GM12891 (cell line): ENCODE results near the gene TMEM121.
"Not testable (repeated sequence)": the region's sequence is repeated elsewhere in the genome, so short reads cannot be mapped to it uniquely, and the experiment has no call there.

Source experiments
- DNase-seq: peaks from one replicate; pipeline ENCODE4 v3.0.0; 2011; ENCODE audit warnings: low spot score; ENCODE audit not compliant: insufficient read length
- FAIRE-seq: peaks from 2 replicates; lab custom pipeline; 2011; peaks lifted over from hg19 to GRCh38; lab: Jason Lieb, UNC
- PAX5 ChIP-seq: IDR thresholded peaks from 2 replicates; pipeline ENCODE4 v1.6.1; 2011; ENCODE audit warnings: low read length, moderate library complexity, mild to moderate bottlenecking; ENCODE audit not compliant: insufficient read depth, severe bottlenecking
- POLR2A ChIP-seq: IDR thresholded peaks from 2 replicates; pipeline ENCODE4 v1.6.1; 2011; ENCODE audit warnings: low read depth, low read length, control low read depth
- POLR2AphosphoS5 ChIP-seq: IDR thresholded peaks from 2 replicates; pipeline ENCODE4 v1.6.1; 2011; ENCODE audit warnings: low read depth, low read length, control low read depth
- POU2F2 ChIP-seq: IDR thresholded peaks from 2 replicates; pipeline ENCODE4 v1.6.1; 2011; ENCODE audit warnings: low read depth, mild to moderate bottlenecking, control low read depth, low read length, moderate library complexity
- SPI1 ChIP-seq: IDR thresholded peaks from 2 replicates; pipeline ENCODE4 v1.6.1; 2011; ENCODE audit warnings: low read depth, low read length, control low read depth
- TAF1 ChIP-seq: IDR thresholded peaks from 2 replicates; pipeline ENCODE4 v1.6.1; 2011; ENCODE audit warnings: low read depth, low read length, control low read depth

Gene TMEM121

DNA sequence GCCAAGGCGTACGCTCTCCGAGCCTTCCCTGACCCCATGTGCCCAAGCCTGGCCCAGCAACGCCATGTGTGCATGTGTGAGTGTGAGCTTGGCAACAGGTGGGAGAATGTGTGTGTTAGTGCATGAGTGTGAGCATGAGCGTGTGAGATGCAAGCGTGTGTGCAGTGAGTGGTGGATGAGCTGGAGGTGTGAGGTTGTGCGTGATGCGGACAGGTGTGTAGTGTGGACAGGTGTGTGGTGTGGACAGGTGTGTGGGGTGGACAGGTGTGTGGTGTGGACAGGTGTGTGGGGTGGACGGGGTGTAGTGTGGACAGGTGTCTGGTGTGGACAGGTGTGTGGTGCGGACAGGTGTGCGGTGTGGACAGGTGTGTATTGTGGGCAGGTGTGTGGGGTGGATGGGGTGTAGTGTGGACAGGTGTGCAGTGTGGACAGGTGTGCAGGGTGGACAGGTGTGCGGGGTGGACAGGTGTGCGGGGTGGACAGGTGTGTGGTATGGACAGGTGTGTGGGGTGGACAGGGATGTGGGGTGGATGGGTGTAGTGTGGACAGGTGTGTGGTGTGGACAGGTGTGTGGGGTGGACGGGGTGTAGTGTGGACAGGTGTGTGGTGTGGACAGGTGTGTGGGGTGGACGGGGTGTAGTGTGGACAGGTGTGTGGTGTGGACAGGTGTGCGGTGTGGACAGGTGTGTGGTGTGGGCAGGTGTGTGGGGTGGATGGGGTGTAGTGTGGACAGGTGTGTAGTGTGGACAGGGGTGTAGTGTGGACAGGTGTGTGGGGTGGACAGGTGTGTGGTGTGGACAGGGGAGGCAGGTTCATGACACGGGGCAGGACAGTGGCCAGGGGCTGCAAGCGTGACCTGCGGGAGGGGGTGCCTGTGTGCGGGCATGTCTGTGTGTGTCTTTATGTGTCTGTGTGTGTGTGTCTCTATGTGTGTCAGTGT lies 41.1 kb downstream of the TMEM121 start:
- FAIRE-seq = peak; percentile 9

GRCh38 chr14:105568140-105568843 lies 41.9 kb downstream of the TMEM121 start:
- DNase-seq = not testable (repeated sequence)
- peak; percentile 98 for FAIRE-seq

More for the DNA sequence above, 41.1 kb downstream of the TMEM121 start:
- DNase-seq = not testable (repeated sequence)
- 0 out of 2 replicates have a peak, but pooled peaks have one; percentile 23 for TF ChIP-seq POLR2A

DNA sequence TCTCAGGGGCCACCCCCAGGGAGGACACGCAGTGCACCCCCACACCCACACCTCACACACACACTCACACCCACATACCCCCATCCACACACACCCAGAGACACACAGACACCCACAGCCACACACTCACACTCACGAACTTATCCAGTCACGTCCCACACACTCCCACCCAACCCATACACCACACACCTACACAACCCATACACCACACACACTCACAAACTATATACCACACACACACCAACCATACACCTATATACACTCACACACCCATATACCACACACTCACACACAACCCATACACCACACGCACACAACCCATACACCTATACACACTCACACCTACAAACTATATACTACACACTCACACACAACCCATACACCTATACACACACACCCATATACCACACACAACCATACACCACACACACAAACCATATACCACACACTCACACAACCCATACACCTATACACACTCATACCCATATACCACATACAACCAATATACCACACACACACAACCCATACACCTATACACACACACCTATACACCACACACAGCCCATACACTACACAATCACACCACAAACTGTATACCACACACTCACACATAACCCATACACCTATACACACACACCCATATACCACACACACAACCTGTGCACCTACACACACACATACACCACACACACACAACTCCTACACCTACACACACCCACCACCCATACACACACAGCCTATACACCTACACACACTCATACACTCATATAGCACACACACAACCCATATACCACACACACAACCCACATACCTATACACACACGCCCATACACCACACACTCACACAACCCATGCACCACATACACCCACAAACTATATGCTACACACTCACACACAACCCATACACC lies 42.7 kb downstream of the TMEM121 start:
- no peak for TF ChIP-seq SPI1
- FAIRE-seq (peak; percentile 94), DNase-seq (no peak)

- TF ChIP-seq POU2F2 (no peak), TAF1 (no peak), POLR2A (no peak), POLR2AphosphoS5 (no peak), SPI1 (no peak), PAX5 (no peak)
- no peak for DNase-seq
- no peak for FAIRE-seq
Observed at GRCh38 chr14:105570482-105570881, 44.1 kb downstream of the TMEM121 start.

DNA sequence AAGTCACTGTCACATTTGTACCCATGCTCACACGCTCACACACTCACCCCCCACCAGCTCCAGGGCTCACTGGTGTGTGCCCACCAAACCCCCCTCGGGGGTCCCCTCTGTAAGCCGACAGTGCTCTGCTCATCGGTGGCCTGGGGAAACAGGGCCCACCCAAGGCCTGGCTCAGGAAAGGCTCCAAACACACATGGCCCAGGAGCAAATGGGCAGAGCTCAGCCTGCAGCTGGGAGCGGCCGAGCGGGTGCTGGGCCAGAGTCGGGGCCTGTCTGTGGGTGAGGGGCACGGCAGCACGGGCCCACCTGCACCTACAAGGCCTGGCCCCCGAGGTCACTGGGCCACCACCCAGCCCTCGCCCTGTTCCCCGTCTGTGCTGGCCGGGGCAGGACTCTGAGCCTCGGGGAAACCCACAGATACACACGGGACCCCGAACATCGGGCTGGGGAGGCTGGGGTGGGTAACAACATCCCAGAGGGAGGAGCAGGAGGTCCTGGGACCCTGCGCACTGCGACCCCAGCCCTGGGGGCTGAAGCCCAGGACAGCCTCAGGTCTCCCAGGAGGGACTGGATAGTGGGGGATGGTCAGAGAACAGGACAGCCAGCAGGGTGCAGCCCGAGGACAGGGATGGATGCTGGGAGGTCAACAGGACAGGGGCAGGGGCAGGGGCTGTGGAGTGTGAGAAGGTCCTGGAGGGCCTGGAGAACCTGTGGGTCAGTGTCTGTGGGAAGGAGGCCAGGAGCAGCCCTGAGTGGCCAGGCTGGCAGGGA lies 45.0 kb downstream of the TMEM121 start:
- not testable (repeated sequence) for DNase-seq, FAIRE-seq

GRCh38 chr14:105572063-105572462 lies 45.7 kb downstream of the TMEM121 start:
- DNase-seq, FAIRE-seq: not testable (repeated sequence)

DNA sequence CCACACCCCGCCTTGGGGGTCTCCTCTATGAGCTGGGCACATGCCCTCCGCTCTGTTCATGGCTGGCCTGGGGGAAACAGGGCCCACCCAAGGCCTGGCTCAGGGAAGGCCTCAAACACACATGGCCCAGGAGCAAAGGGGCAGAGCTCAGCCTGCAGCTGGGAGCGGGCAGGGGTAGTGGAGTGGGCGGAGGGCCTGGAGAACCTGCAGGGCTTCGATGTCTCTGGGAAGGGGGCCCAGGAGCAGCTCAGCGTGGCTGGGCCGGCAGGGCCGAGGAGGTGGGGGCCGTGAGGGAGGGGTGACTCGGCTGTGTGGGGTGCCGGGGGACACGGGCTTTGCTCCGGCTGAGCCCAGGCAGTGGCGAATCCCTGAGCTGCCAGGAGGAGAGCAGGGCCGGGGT lies 47.5 kb downstream of the TMEM121 start:
- DNase-seq, FAIRE-seq: not testable (repeated sequence)

DNA sequence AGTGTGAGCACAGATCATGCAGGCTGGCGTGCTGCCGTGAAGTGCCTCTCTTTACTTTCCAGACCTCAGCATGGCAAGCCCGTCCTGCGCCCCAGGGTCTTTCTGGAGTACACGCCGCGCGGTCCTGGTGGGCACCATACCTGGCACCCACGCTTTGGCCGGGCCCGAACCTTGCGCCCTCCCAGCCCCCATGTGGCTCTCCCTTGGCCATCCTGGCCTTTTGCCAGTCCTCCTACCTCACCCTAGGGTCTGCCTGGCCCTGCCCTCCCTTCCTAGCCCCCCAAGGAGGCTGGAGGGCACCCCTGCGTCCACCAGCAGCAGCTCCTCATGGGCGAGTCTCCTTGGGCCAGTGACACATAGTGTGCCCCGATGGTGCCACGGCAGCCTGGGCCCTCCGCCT lies 48.0 kb downstream of the TMEM121 start:
- DNase-seq, FAIRE-seq: not testable (repeated sequence)

DNA sequence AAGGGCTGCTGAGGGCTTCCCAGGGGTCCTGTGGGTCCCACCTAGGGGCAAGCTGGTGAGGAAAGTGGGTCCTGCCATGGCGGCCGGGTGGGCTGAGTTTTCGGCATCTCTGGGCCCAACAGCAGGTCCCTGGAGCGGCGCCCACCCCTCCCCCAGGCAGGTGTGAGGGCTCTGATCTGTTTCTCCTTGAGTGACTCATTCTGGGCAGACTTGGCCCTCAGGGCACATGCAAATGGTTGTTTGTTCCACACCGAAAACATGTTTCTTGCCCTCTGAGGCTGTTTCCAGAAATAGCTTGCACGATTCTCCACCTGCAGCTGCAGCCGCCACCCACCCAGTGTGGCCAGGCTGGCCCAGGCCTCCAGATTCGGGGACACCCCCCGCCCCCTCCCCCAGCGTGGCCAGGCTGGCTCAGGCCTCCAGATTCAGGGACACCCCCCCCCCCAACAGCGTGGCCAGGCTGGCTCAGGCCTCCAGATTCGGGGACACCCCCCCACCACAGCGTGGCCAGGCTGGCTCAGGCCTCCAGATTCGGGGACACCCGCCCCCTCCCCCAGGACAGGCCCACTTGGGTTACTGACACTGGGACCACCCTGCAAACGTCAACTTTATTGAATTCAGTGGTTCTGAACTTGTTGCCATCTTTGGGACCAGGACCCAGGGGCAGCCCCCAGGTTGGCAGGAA lies 48.8 kb downstream of the TMEM121 start:
- DNase-seq, FAIRE-seq: not testable (repeated sequence)

- TF ChIP-seq SPI1 (no peak), POLR2A (no peak), POU2F2 (no peak), TAF1 (no peak), PAX5 (no peak), POLR2AphosphoS5 (no peak)
- DNase-seq = no peak
- FAIRE-seq = no peak
Observed at GRCh38 chr14:105576525-105577088, 50.2 kb downstream of the TMEM121 start.
